KMS-11 (cell line): ENCODE data around the gene CTNNA3.

Experiments
- H2AFZ ChIP-seq: fragments of 200-600 bp; sonication (generic); 2 replicates; pipeline ENCODE4 v1.6.1; 2016; ENCODE audit warnings: antibody characterized with exemption, mixed run types, low read depth
- H3K27ac ChIP-seq: fragments of 200-600 bp; sonication (generic); 2 replicates; pipeline ENCODE4 v1.6.1; 2016; ENCODE audit warnings: mild to moderate bottlenecking, mixed run types
- H3K27me3 ChIP-seq: fragments of 200-600 bp; sonication (generic); 2 replicates; pipeline ENCODE4 v1.6.1; 2017; ENCODE audit warnings: mild to moderate bottlenecking, low read depth, mixed run types, moderate library complexity; ENCODE audit not compliant: insufficient read depth
- H3K36me3 ChIP-seq: fragments of 200-600 bp; sonication (generic); 2 replicates; pipeline ENCODE4 v1.6.1; 2017; ENCODE audit warnings: mild to moderate bottlenecking, mixed run types; ENCODE audit not compliant: insufficient read depth
- H3K4me1 ChIP-seq: fragments of 200-600 bp; sonication (generic); 2 replicates; pipeline ENCODE4 v1.6.1; 2016; ENCODE audit warnings: mild to moderate bottlenecking, low read depth, mixed run types; ENCODE audit not compliant: poor library complexity, severe bottlenecking
- H3K4me2 ChIP-seq: fragments of 200-600 bp; sonication (generic); 2 replicates; pipeline ENCODE4 v1.7.0; 2016; ENCODE audit warnings: mild to moderate bottlenecking, mixed run types
- H3K4me3 ChIP-seq: fragments of 200-600 bp; sonication (generic); IDR thresholded peaks from 2 replicates; pipeline ENCODE4 v1.6.1; 2017; ENCODE audit warnings: low read depth, low read length, mixed read lengths; ENCODE audit not compliant: insufficient read depth
- H3K79me2 ChIP-seq: fragments of 200-600 bp; sonication (generic); 2 replicates; pipeline ENCODE4 v1.6.1; 2016; ENCODE audit warnings: low read depth, mixed run types; ENCODE audit not compliant: insufficient read depth
- H3K9ac ChIP-seq: fragments of 200-600 bp; sonication (generic); 2 replicates; pipeline ENCODE4 v1.6.1; 2016; ENCODE audit warnings: mild to moderate bottlenecking, mixed run types
- H4K20me1 ChIP-seq: fragments of 200-600 bp; sonication (generic); 2 replicates; pipeline ENCODE4 v1.6.1; 2016; ENCODE audit warnings: mild to moderate bottlenecking, mixed run types; ENCODE audit not compliant: insufficient read depth
- CTCF ChIP-seq: fragments of 200-600 bp; sonication (generic); conservative IDR thresholded peaks from 2 replicates; pipeline ENCODE4 v1.6.1; 2017; ENCODE audit warnings: low read depth, mild to moderate bottlenecking, antibody characterized with exemption, low read length, moderate library complexity, mixed read lengths

Gene CTNNA3

DNA sequence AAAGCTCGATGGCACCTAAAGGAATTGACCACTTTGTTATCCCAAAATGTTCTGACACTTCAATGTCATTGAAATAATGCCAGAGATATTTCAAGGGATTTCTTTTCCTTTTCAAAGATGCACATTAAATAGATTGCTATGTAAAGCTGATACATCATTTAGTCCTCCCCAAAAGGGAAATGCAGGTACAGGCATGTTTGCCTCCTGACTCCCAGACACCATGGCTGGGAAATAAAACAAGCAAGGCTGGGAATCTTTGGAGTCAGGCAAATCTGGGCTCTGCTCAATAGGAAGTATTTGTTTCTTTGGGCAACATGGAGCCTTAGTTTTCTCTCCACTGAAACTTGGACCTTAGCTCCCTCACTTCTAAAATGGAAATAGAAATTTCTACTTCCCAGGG is 1000.9 kb downstream of the CTNNA3 start:
- H3K27ac ChIP-seq = no peak overlapping the region
- H3K4me3 ChIP-seq = no peak overlapping the region

DNA sequence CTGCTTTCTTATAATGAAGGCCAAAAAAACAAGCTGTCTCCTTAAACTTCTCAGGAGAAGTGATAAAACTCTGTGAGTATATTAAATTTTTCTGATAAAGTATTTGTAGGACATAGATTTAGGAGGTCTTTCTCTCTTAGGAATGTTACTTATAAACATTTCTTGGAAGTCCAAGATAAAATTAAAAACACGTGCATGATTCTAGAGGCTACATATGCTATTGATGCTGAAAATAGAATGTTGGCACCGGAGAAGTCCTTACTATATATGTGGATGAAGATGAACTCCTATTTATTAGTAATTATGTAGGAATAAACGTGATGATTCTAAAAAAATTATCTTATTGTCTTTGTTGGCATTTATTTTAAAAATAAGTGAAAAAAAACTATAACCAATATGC is 1011.4 kb downstream of the CTNNA3 start:
- Histone ChIP-seq H3K9ac (no peak overlapping the region), H3K36me3 (no peaks in the 10 kb centered on the region), H4K20me1 (no peaks in the 10 kb centered on the region), H3K4me1 (no peaks in the 10 kb centered on the region), H3K27me3 (no peaks in the 10 kb centered on the region), H3K4me2 (no peak overlapping the region), H2AFZ (no peak overlapping the region), H3K27ac (no peak overlapping the region), H3K79me2 (no peaks in the 10 kb centered on the region), H3K4me3 (no peak overlapping the region)
- TF ChIP-seq CTCF = no peak

More for the DNA sequence above, 1000.9 kb downstream of the CTNNA3 start:
- Histone ChIP-seq H4K20me1 (no peaks in the 10 kb centered on the region), H3K36me3 (no peaks in the 10 kb centered on the region), H3K4me2 (no peak overlapping the region), H3K9ac (no peak overlapping the region), H3K27me3 (no peaks in the 10 kb centered on the region), H3K4me1 (no peaks in the 10 kb centered on the region), H2AFZ (no peak overlapping the region), H3K79me2 (no peaks in the 10 kb centered on the region)
- no peak for TF ChIP-seq CTCF

DNA sequence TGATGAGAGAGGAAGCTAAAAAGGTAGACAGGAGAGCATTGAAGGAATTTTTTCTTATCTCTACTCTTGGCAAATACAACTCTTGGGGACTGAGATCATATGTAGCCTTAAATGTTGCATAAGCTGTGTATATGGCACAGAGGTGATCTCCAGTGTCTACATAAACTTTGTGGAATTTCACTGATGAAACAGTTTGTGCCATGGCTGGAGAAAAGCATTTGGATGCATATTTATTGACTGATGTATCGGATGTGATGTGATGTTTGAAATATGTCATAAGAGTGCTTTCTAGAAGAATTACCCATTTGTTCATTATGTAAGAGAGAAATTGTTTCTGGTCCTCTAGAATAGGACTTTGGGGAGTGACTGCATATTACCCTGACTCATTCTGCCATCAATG is 1015.1 kb downstream of the CTNNA3 start:
- no peak overlapping the region for H3K4me3 ChIP-seq
- no peak overlapping the region for H3K27ac ChIP-seq
- H3K36me3 ChIP-seq = no peaks in the 10 kb centered on the region
- no peak for TF ChIP-seq CTCF
- no peaks in the 10 kb centered on the region for H4K20me1 ChIP-seq
- no peaks in the 10 kb centered on the region for H3K79me2 ChIP-seq
- H2AFZ ChIP-seq = no peak overlapping the region
- H3K9ac ChIP-seq = no peak overlapping the region
- no peaks in the 10 kb centered on the region for H3K27me3 ChIP-seq
- H3K4me1 ChIP-seq = no peaks in the 10 kb centered on the region
- no peak overlapping the region for H3K4me2 ChIP-seq

GRCh38 chr10:66678521-66678920 is 1017.5 kb downstream of the CTNNA3 start:
- no peaks in the 10 kb centered on the region for H4K20me1 ChIP-seq
- no peak overlapping the region for H3K9ac ChIP-seq
- H3K79me2 ChIP-seq = no peaks in the 10 kb centered on the region
- TF ChIP-seq CTCF = no peak
- no peak overlapping the region for H2AFZ ChIP-seq
- H3K4me2 ChIP-seq = no peak overlapping the region
- H3K27ac ChIP-seq = no peak overlapping the region
- no peak overlapping the region for H3K4me3 ChIP-seq
- no peaks in the 10 kb centered on the region for H3K27me3 ChIP-seq
- H3K4me1 ChIP-seq = no peaks in the 10 kb centered on the region
- H3K36me3 ChIP-seq = no peaks in the 10 kb centered on the region
